LoVo (cell line): ENCODE results near the gene HNRNPAB.
"Not testable (repeated sequence)": the region's sequence is repeated elsewhere in the genome, so short reads cannot be mapped to it uniquely, and the experiment has no call there.

Experiments used
- DNase-seq: peaks from one replicate; pipeline ENCODE4 v3.0.0-alpha.2; 2016; ENCODE audit warnings: low spot score

The HNRNPAB gene

GRCh38 chr5:178196986-178197385, 7.3 kb upstream of the HNRNPAB start:
- no peak for DNase-seq

DNA sequence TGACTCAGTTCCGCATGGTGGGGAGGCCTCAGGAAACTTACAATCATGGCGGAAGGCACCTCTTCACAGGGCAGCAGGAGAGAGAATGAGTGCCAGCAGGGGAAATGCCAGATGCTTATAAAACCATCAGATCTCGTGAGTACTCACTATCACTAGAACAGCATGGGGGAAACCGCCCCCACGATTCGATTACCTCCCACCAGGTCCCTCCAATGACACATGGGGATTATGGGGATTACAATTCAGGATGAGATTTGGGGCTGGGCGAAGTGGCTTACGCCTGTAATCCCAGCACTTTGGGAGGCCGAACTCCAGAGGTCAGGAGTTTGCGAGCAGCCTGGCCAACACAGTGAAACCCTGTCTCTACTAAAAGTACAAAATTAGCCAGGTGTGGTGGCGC, 6.2 kb upstream of the HNRNPAB start:
- DNase-seq = not testable (repeated sequence)

DNA sequence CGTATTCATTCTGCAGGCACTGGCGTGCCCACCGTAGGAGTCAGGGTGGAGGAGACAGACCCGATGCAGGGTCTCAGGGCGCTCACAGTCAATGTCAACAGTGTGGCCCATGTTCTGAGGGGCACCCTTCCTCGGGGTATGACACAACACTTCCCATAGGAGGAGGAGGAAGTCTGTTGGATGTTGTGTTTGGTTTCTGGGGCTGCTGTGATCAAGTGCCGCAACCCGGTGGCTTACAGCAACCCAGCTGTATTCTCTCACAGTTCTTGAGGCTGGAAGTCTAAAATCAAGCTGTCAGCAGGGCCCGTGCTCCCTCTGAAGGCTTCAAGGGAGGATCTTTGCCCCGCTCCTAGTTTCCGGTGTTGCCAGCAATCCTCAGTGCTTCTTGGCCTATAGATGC, 5.6 kb upstream of the HNRNPAB start:
- no peak for DNase-seq

- DNase-seq = no peak
These were observed 4.5 kb upstream of the HNRNPAB start for GRCh38 chr5:178199581-178200434.

GRCh38 chr5:178201221-178201926, 3.0 kb upstream of the HNRNPAB start:
- no peak for DNase-seq

DNA sequence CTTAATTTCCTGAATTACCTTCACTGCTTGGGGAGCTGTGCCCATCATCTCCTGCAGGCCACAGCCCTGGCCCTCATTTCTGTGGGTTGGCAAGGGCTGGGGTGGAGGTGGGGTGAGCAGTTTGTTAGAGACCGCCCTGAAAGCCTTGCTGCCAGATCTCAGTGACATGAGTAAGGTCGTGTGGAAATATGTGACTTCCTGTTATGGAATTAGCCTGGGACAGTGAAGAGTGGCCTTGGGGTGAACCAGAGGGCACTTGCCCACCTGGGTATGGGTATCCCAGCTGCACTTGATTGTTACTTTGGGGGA, 2.5 kb upstream of the HNRNPAB start:
- DNase-seq = no peak

DNA sequence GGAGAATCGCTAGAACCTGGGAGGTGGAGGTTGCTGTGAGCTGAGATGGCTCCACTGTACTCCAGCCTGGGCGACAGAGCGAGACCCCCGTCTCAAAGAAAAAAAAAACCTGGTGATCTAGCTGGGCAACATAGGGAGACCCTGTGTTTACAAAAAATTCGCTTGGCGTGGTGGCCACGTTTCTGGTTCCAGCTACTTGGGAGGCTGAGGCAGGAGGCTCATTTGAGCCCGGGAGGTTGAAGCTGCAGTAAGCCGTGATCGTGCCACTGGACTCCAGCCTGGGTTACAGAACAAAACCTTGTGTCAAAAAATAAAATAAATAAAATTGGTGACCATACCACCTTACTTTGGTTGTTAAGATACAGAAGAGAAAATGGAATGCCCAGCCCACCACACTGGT, 1.8 kb upstream of the HNRNPAB start:
- no peak for DNase-seq

- DNase-seq = no peak
These were observed 607 bp upstream of the HNRNPAB start for GRCh38 chr5:178203670-178204181.

DNA sequence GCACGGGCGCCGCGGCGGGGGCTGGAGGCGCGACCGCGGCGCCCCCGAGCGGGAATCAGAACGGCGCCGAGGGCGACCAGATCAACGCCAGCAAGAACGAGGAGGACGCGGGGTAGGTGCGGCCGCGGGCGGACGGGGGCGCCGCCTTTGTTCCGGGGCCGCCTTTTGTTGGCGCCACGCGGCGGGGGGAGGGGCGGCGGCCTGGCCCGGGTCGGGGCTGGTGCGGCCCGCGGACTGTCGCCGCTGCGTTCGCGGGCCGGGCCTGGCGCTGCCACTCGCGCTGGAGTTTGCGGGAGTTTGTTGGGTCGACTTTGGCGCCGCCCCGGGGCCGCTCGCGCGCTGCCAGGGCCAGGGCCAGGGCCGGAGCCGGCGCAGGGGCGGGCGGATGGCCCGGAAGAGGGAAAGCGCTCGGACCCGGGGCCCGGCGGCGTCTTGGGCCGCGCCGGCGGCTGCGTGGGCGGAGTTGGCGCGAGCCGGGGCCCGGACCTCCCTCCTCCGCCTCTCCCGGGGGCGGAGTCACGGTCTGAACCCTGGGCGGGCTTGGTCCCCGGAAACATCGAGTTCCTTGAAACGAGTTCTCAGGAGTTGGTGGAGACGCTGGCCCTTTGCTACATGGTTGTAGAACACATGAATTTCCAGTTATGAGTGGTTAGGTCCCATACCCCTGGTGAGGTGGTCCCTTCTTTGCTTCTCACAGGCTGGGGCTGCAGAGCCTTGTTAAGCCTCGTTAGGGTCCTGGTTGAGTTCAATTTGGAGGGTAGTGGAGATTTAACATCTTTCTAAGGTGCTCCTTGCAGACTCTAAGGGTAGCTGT, 809 bp downstream of the HNRNPAB start:
- peak; percentile 76 for DNase-seq

DNA sequence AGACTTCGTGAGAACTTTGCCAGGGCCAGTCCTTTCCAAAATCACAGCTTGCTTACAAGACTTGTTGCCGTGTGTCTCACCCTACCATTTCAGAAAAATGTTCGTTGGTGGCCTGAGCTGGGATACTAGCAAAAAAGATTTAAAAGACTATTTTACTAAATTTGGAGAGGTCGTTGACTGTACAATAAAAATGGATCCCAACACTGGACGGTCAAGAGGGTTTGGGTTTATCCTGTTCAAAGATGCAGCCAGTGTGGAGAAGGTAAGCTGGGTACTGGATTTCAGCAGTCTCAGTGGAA, 1.4 kb downstream of the HNRNPAB start:
- DNase-seq = no peak

- DNase-seq = no peak
These were observed 2.1 kb downstream of the HNRNPAB start for GRCh38 chr5:178206166-178207101.

DNA sequence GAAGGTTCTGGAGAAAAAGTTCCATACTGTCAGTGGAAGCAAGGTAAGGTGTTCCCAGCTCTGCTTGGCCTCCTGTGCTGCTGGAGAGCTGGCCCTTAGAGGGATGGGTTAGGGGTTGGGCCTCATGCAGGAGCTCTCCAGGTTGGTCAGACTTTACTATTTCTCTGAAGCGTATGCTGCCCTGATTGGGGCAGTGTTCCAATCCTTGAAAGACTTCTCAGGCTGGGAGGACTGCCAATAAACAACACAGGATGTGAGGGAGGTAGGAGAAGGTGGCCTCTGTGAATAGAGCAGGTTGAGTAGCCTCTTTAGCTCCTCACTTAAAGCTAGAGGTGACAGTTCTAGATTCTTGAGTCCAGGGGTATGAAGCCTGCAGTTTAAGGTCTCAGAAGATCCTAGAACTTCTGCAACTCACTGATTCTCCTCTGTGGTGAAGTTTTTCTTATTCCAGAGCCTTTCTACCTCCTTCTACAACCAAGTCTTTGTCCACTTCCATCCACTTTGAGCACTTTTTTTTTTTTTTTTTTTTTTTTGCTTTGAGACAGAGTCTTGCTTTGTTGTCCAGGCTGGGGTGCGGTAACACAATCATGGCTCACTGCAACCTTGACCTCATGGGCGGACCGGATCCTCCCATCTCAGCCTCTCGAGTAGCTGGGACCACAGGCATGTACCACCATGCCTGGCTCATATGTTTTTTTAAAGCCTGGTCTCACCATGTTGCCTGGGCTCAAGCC, 3.0 kb downstream of the HNRNPAB start:
- DNase-seq = no peak

DNA sequence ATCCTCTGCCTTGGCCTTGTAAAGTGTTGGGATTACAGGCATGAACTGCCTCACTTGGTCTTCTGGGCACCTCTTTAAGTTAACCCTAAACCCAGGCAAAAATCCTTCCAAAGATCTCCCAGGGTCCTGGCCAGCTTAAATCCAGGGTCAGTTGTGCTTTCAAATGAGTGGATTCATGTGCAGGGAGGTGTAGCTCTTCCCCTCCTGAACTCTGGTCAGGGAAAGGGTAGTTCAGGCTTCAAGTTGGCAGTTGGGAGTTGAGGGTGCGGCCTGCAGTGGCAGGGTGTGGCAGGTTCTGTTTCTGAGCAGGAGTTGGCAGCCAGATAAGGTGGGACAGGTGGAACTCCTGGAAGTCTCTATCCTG, 3.6 kb downstream of the HNRNPAB start:
- DNase-seq = peak; percentile 55

GRCh38 chr5:178208540-178209227, 4.4 kb downstream of the HNRNPAB start:
- DNase-seq = no peak

GRCh38 chr5:178209334-178210072, 5.2 kb downstream of the HNRNPAB start:
- DNase-seq = no peak

- no peak for DNase-seq
These were observed 5.8 kb downstream of the HNRNPAB start for GRCh38 chr5:178210073-178210535.

DNA sequence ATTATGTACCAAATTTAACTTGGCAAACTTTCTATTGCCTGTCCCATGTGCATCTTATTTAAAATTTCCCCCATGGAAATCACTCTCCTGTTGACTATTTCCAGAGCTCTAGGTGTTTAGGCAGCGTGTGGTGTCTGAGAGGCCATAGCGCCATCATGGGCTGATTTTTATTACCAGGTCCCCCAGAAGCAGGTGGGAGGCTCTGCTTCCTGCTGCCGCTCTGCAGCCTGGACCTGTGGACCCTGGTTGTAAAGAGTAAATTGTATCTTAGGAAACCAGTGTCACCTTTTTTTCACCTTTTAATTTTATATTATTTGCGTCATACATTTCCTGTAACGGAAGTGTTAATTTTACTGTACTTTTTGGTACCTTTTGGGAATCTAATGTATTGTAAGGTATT, 6.4 kb downstream of the HNRNPAB start:
- no peak for DNase-seq

DNA sequence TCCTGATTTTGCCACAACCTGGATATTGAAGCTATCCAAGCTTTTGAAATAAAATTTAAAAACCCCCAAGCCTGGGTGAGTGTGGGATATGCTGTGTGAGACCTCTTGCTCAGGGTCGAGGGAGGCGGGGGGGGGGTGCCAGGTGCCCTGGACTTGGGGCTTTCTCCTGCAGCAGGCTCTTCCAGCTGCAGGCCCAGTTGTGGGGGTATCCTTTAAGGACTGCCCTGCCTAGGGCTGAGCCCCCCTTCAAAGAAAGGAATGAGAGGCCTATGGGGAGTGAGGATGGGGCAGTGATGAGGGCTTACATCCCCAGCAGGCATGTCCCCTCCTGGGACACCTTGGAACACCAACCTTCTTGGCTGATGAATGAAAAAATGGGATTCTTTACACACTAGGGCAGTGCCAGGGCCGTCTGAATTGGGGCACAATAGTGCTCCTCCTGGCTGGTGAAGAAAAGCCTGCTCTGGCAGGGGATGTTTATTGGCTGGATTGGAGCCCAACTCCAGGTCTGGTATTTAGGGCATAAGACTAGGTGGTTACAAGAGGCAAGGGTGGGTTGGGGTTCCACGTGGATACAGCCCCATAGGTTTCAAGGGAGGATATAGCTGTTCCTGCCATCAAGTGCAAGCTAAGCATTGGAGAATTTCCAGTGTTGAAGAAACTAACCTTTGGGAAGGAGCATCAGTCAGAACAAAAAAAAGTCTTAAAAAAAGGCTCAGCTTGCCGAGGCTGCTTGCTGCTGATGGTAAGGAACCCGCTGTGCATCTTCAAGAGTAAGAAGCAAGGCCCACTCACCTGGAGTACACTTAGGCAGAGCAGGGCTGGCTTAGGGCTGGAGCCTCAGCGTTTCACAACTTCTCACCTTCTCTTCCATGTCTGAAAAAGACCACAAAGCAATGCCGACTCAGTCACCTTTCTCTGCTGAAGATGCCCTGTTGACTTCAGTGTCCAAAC, 7.0 kb downstream of the HNRNPAB start:
- DNase-seq = no peak
